PC-3 (cell line): ENCODE data around the gene SERPINF2. TPM values are rescaled to one million over a fixed set of nuclear protein-coding genes. Genes with fewer than 3 reads are reported as not detected.

Experiments used
- ATAC-seq: fragments of 200-7000 bp; cut with Tn5 transposase; 2 replicates; pipeline ENCODE4 v1.9.1; 2020; ENCODE audit warnings: mild to moderate bottlenecking, moderate library complexity
- BruUV-seq: library from RNA; stranded (reverse); fragments of 400-500 nt; replicated peaks from 2 replicates; lab custom pipeline; 2021; lab: Mats Ljungman, UMichigan
- CTCF ChIA-PET: fragments of 300-600 bp; sonication (Branson Sonifier 250); formaldehyde crosslinking; loops from one replicate; lab custom pipeline; 2022; ENCODE audit warnings: antibody characterized with exemption; lab: Charles Lee
- POLR2A ChIA-PET: fragments of 300-600 bp; sonication (Branson Sonifier 250); formaldehyde crosslinking; loops from one replicate; lab custom pipeline; 2022; ENCODE audit warnings: antibody characterized with exemption; ENCODE audit not compliant: unreplicated experiment; lab: Charles Lee
- DNase-seq: peaks from one replicate; pipeline ENCODE4 v3.0.0-alpha.2; 2015
- H2AFZ ChIP-seq: fragments of 300-600 bp; sonication (generic); 2 replicates; pipeline ENCODE4 v1.6.0; 2016; ENCODE audit warnings: antibody characterized with exemption, low read length
- H3F3A ChIP-seq: fragments of 300-600 bp; sonication (generic); one replicate; pipeline ENCODE4 v1.6.0; 2017; ENCODE audit warnings: antibody characterized with exemption, low read length, control low read depth, mild to moderate bottlenecking; ENCODE audit not compliant: unreplicated experiment
- H3K27ac ChIP-seq: fragments of 300-600 bp; sonication (generic); 2 replicates; pipeline ENCODE4 v1.5.1; 2016; ENCODE audit warnings: mild to moderate bottlenecking, low read length
- H3K27me3 ChIP-seq: fragments of 300-600 bp; sonication (generic); 2 replicates; pipeline ENCODE4 v1.6.1; 2016; ENCODE audit warnings: low read length, mixed read lengths
- H3K36me3 ChIP-seq: fragments of 300-600 bp; sonication (generic); 2 replicates; pipeline ENCODE4 v1.6.1; 2016; ENCODE audit warnings: low read depth, mixed run types, low read length, mixed read lengths
- H3K4me1 ChIP-seq: fragments of 300-600 bp; sonication (generic); 2 replicates; pipeline ENCODE4 v1.5.1; 2016; ENCODE audit warnings: low read length; ENCODE audit not compliant: insufficient read depth
- H3K4me2 ChIP-seq: fragments of 300-600 bp; sonication (generic); 2 replicates; pipeline ENCODE4 v1.6.0; 2016; ENCODE audit warnings: low read length
- H3K4me3 ChIP-seq: fragments of 300-600 bp; sonication (generic); 2 replicates; pipeline ENCODE4 v1.5.1; 2016; ENCODE audit warnings: mild to moderate bottlenecking, low read length, mixed read lengths
- H3K79me2 ChIP-seq: fragments of 300-600 bp; sonication (generic); 2 replicates; pipeline ENCODE4 v1.6.1; 2017; ENCODE audit warnings: low read length, mixed read lengths
- H3K9ac ChIP-seq: fragments of 300-600 bp; sonication (generic); 2 replicates; pipeline ENCODE4 v1.6.0; 2016; ENCODE audit warnings: mild to moderate bottlenecking, low read length
- H3K9me2 ChIP-seq: fragments of 300-600 bp; sonication (generic); replicated peaks from 2 replicates; pipeline ENCODE4 v1.6.1; 2016; ENCODE audit warnings: mixed run types, low read length, mixed read lengths
- H3K9me3 ChIP-seq: fragments of 300-600 bp; sonication (generic); 2 replicates; pipeline ENCODE4 v1.6.1; 2016; ENCODE audit warnings: low read length, mixed read lengths
- H4K20me1 ChIP-seq: fragments of 300-600 bp; sonication (generic); 2 replicates; pipeline ENCODE4 v1.6.1; 2016; ENCODE audit warnings: low read length, mixed read lengths
- EZH2 ChIP-seq: fragments of 300-600 bp; sonication (generic); IDR thresholded peaks from one replicate; pipeline ENCODE4 v1.6.1; 2017; ENCODE audit warnings: antibody characterized with exemption, mild to moderate bottlenecking, low read length; ENCODE audit not compliant: unreplicated experiment
- EZH2phosphoT487 ChIP-seq: fragments of 300-600 bp; sonication (generic); IDR thresholded peaks from 2 replicates; pipeline ENCODE4 v1.6.1; 2018; ENCODE audit warnings: mild to moderate bottlenecking, antibody characterized with exemption, low read length, borderline replicate concordance
- intact Hi-C: fragments of 100-400 bp; cut with micrococcal nuclease; formaldehyde crosslinking; loops from 2 replicates; pipeline ENCODE4 v1.9.0; 2023
- total RNA-seq: library from RNA; depleted of rRNA; stranded (reverse); fragments of >200 nt; gene quantifications from 2 replicates; pipeline ENCODE4 v1.2.3, GENCODE V29; 2014; rRNA removed
- TF ChIP-seq, protein P1 (sequence below): fragments of 300-600 bp; sonication (generic); conservative IDR thresholded peaks from 2 replicates; pipeline ENCODE4 v1.5.1; 2017; ENCODE audit warnings: antibody characterized with exemption, low read depth, mild to moderate bottlenecking, low read length

Gene SERPINF2
- total RNA-seq, 1 experiment from 2014 or later, result 2.5 TPM

DNA sequence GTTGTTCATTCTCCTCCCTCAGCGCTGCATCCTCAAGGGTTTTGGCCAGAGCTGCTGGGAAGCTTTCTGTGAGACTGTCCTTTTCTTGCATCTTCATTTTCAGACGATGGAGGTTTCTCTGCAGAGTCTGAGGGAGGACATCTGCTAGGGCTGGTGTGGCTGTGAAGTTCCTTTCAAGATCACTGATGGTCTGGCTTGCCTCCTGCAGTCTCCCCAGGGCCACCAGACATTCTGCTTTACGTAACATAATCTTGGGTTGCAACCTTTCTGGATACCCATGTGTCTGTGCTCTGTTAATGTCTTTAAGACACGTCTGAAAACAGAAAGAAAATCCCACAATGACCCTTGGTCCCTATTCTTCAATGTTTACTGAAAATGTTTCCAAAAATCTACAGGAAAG is 58.0 kb downstream of the SERPINF2 start:
- Histone ChIP-seq H3K27me3 (no peaks in the 10 kb centered on the region), H3K4me2 (no peak overlapping the region), H3K9me2 (no peaks in the 10 kb centered on the region), H3K36me3 (no peaks in the 10 kb centered on the region), H3K4me3 (no peak overlapping the region), H3K4me1 (no peaks in the 10 kb centered on the region), H3K79me2 (no peaks in the 10 kb centered on the region), H4K20me1 (no peaks in the 10 kb centered on the region), H2AFZ (no peak overlapping the region), H3F3A (no peaks in the 10 kb centered on the region), H3K9me3 (no peaks in the 10 kb centered on the region), H3K27ac (no peak overlapping the region), H3K9ac (no peak overlapping the region)
- DNase-seq (no peak), ATAC-seq (no peak)
- TF ChIP-seq, protein P1, sequence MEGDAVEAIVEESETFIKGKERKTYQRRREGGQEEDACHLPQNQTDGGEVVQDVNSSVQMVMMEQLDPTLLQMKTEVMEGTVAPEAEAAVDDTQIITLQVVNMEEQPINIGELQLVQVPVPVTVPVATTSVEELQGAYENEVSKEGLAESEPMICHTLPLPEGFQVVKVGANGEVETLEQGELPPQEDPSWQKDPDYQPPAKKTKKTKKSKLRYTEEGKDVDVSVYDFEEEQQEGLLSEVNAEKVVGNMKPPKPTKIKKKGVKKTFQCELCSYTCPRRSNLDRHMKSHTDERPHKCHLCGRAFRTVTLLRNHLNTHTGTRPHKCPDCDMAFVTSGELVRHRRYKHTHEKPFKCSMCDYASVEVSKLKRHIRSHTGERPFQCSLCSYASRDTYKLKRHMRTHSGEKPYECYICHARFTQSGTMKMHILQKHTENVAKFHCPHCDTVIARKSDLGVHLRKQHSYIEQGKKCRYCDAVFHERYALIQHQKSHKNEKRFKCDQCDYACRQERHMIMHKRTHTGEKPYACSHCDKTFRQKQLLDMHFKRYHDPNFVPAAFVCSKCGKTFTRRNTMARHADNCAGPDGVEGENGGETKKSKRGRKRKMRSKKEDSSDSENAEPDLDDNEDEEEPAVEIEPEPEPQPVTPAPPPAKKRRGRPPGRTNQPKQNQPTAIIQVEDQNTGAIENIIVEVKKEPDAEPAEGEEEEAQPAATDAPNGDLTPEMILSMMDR, result no peak
- TF ChIP-seq EZH2phosphoT487, result no peak
- no peak for TF ChIP-seq EZH2
- intact Hi-C loops, result no loop called here
- CTCF ChIA-PET, result no interaction called here
- POLR2A ChIA-PET, result no interaction called here
- no TSS peak for BruUV-seq

DNA sequence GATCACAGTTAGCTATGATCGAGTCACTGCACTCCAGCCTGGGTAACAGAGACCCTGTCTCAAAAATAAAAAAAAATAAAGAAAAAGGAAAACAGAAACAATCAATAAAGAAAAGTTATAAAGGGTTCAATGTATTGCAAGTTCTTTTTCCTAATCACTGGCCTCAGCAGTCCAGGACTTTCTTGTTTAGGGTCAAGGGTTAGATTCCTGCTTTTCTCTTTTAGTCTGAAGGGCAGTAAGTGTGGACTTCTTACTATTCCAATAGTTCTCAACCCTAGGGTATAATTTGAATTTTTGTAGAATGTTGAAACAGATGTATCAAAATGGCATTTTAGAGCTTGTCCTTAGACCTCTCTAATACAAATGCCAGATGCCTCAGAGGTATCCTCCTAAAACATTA is 59.8 kb downstream of the SERPINF2 start:
- Histone ChIP-seq H3K27ac (no peak overlapping the region), H3K27me3 (no peaks in the 10 kb centered on the region), H3F3A (no peaks in the 10 kb centered on the region), H3K36me3 (no peaks in the 10 kb centered on the region), H3K9me2 (no peaks in the 10 kb centered on the region), H3K79me2 (no peaks in the 10 kb centered on the region), H3K9me3 (no peaks in the 10 kb centered on the region), H2AFZ (no peak overlapping the region), H4K20me1 (no peaks in the 10 kb centered on the region), H3K4me2 (no peak overlapping the region), H3K4me3 (no peak overlapping the region), H3K4me1 (no peaks in the 10 kb centered on the region), H3K9ac (no peak overlapping the region)
- CTCF ChIA-PET, result no interaction called here
- no peak for DNase-seq
- no TSS peak for BruUV-seq
- intact Hi-C loops, result no loop called here
- POLR2A ChIA-PET, result no interaction called here
- TF ChIP-seq, protein P1, result no peak
- TF ChIP-seq EZH2phosphoT487 (no peak), EZH2 (no peak)
- no peak for ATAC-seq

- H2AFZ ChIP-seq, result no peak overlapping the region
- no peak overlapping the region for H3K27ac ChIP-seq
- H3F3A ChIP-seq, result no peaks in the 10 kb centered on the region
- no peak overlapping the region for H3K4me2 ChIP-seq
- no peak for ATAC-seq
- H3K9ac ChIP-seq, result no peak overlapping the region
- H3K9me2 ChIP-seq, result no peaks in the 10 kb centered on the region
- TF ChIP-seq EZH2phosphoT487 (no peak), EZH2 (no peak)
- TF ChIP-seq, protein P1, result no peak
- H4K20me1 ChIP-seq, result no peaks in the 10 kb centered on the region
- intact Hi-C loops, result no loop called here
- DNase-seq, result no peak
- ChIA-PET POLR2A (no interaction called here), CTCF (no interaction called here)
- H3K9me3 ChIP-seq, result no peaks in the 10 kb centered on the region
- no TSS peak for BruUV-seq
- H3K4me1 ChIP-seq, result no peaks in the 10 kb centered on the region
- no peak overlapping the region for H3K4me3 ChIP-seq
- no peaks in the 10 kb centered on the region for H3K27me3 ChIP-seq
- no peaks in the 10 kb centered on the region for H3K79me2 ChIP-seq
- H3K36me3 ChIP-seq, result no peaks in the 10 kb centered on the region
These were observed 60.6 kb downstream of the SERPINF2 start for GRCh38 chr17:1803280-1803679.

Other genes with a start within 250 kb of the SERPINF2 start
- gene INPP5K, start 226.3 kb upstream of the SERPINF2 start, total RNA-seq, result 46.4 and 52.6 TPM in 2 replicates
- 31.2 and 31.5 TPM in 2 replicates for gene PITPNA, start 180.1 kb upstream of the SERPINF2 start, total RNA-seq
- gene SLC43A2, start 114.0 kb upstream of the SERPINF2 start, total RNA-seq, result 6.2 and 17.1 TPM in 2 replicates
- 0.73 and 0.81 TPM in 2 replicates for gene SCARF1, start 97.1 kb upstream of the SERPINF2 start, total RNA-seq
- 27.6 and 27.8 TPM in 2 replicates for gene RILP, start 93.0 kb upstream of the SERPINF2 start, total RNA-seq
- 103 and 126 TPM in 2 replicates for gene PRPF8, start 58.0 kb upstream of the SERPINF2 start, total RNA-seq
- 0.63 and 0.77 TPM in 2 replicates for gene TLCD2, start 32.5 kb upstream of the SERPINF2 start, total RNA-seq
- gene WDR81, start 18.2 kb upstream of the SERPINF2 start, total RNA-seq, result 14.6 and 16.4 TPM in 2 replicates
- 1.7 TPM in 1 of 2 replicates, not detected in the other for gene SERPINF1, start 19.2 kb downstream of the SERPINF2 start, total RNA-seq
- 8.1 and 9.3 TPM in 2 replicates for gene SMYD4, start 87.0 kb downstream of the SERPINF2 start, total RNA-seq
- 69.1 and 75.5 TPM in 2 replicates for gene RPA1, start 87.1 kb downstream of the SERPINF2 start, total RNA-seq